ENCODE results near the gene SERAC1.

The SERAC1 gene

GRCh38 chr6:158077676-158078075 is 90.4 kb downstream of the SERAC1 start:
- ATAC-seq (replicated peaks; ENCODE audit: extremely low read depth, poor library complexity, severe bottlenecking) (no peak), DNase-seq (ENCODE audit: low spot score in 2 of 2) (no peak)
- H3K36me3 Mint-ChIP-seq (ENCODE audit: insufficient read depth) = peaks cover 19% of the 10 kb centered on the region
- no peak overlapping the region for H3K4me3 Mint-ChIP-seq
- H3K27me3 Mint-ChIP-seq = no peaks in the 10 kb centered on the region
- H3K9me3 Mint-ChIP-seq = no peaks in the 10 kb centered on the region
- H3K4me1 Mint-ChIP-seq = no peaks in the 10 kb centered on the region
- no peak overlapping the region for H3K27ac Mint-ChIP-seq (ENCODE audit: low read depth)

- Mint-ChIP-seq H3K36me3 (ENCODE audit: insufficient read depth) (peaks cover 17% of the 10 kb centered on the region), H3K4me3 (no peak overlapping the region), H3K27ac (ENCODE audit: low read depth) (no peak overlapping the region), H3K27me3 (no peaks in the 10 kb centered on the region), H3K4me1 (peaks cover 5% of the 10 kb centered on the region), H3K9me3 (no peaks in the 10 kb centered on the region)
- ATAC-seq (replicated peaks; ENCODE audit: extremely low read depth, poor library complexity, severe bottlenecking) (no peak), DNase-seq (ENCODE audit: low spot score in 2 of 2) (no peak)
Observed at GRCh38 chr6:158076548-158076947, 91.5 kb downstream of the SERAC1 start.

- H3K4me3 Mint-ChIP-seq = no peak overlapping the region
- peaks cover 12% of the 10 kb centered on the region for H3K4me1 Mint-ChIP-seq
- H3K9me3 Mint-ChIP-seq = no peaks in the 10 kb centered on the region
- DNase-seq (ENCODE audit: low spot score in 2 of 2) (no peak), ATAC-seq (replicated peaks; ENCODE audit: extremely low read depth, poor library complexity, severe bottlenecking) (no peak)
- H3K36me3 Mint-ChIP-seq (ENCODE audit: insufficient read depth) = peaks cover 13% of the 10 kb centered on the region
- H3K27ac Mint-ChIP-seq (ENCODE audit: low read depth) = no peak overlapping the region
- no peaks in the 10 kb centered on the region for H3K27me3 Mint-ChIP-seq
Observed at GRCh38 chr6:158073776-158074175, 94.3 kb downstream of the SERAC1 start.

- no peaks in the 10 kb centered on the region for H3K9me3 Mint-ChIP-seq
- DNase-seq (ENCODE audit: low spot score in 2 of 2) (peak; percentile 26 to 45), ATAC-seq (replicated peaks; ENCODE audit: extremely low read depth, poor library complexity, severe bottlenecking) (no peak)
- H3K27ac Mint-ChIP-seq (ENCODE audit: low read depth) = no peak overlapping the region
- H3K27me3 Mint-ChIP-seq = no peaks in the 10 kb centered on the region
- H3K36me3 Mint-ChIP-seq (ENCODE audit: insufficient read depth) = peaks cover 9% of the 10 kb centered on the region
- no peak overlapping the region for H3K4me3 Mint-ChIP-seq
- peaks cover 17% of the 10 kb centered on the region for H3K4me1 Mint-ChIP-seq
Observed at GRCh38 chr6:158072083-158072721, 95.9 kb downstream of the SERAC1 start.

GRCh38 chr6:158071121-158072082 is 96.7 kb downstream of the SERAC1 start:
- peaks cover 17% of the 10 kb centered on the region for H3K4me1 Mint-ChIP-seq
- no peak overlapping the region for H3K4me3 Mint-ChIP-seq
- DNase-seq (ENCODE audit: low spot score in 2 of 2) (no peak), ATAC-seq (replicated peaks; ENCODE audit: extremely low read depth, poor library complexity, severe bottlenecking) (no peak)
- no peaks in the 10 kb centered on the region for H3K27me3 Mint-ChIP-seq
- H3K36me3 Mint-ChIP-seq (ENCODE audit: insufficient read depth) = peaks cover 5% of the 10 kb centered on the region
- no peak overlapping the region for H3K27ac Mint-ChIP-seq (ENCODE audit: low read depth)
- no peaks in the 10 kb centered on the region for H3K9me3 Mint-ChIP-seq

- Mint-ChIP-seq H3K9me3 (no peaks in the 10 kb centered on the region), H3K36me3 (ENCODE audit: insufficient read depth) (peaks cover 4% of the 10 kb centered on the region), H3K27me3 (no peaks in the 10 kb centered on the region), H3K4me1 (peaks cover 17% of the 10 kb centered on the region), H3K27ac (ENCODE audit: low read depth) (no peak overlapping the region), H3K4me3 (no peak overlapping the region)
- ATAC-seq (replicated peaks; ENCODE audit: extremely low read depth, poor library complexity, severe bottlenecking) (no peak), DNase-seq (ENCODE audit: low spot score in 2 of 2) (no peak)
Observed at GRCh38 chr6:158070513-158070912, 97.5 kb downstream of the SERAC1 start.

- peaks cover 4% of the 10 kb centered on the region for H3K36me3 Mint-ChIP-seq (ENCODE audit: insufficient read depth)
- ATAC-seq (replicated peaks; ENCODE audit: extremely low read depth, poor library complexity, severe bottlenecking) (no peak), DNase-seq (ENCODE audit: low spot score in 2 of 2) (no peak)
- H3K4me1 Mint-ChIP-seq = peaks cover 17% of the 10 kb centered on the region
- no peaks in the 10 kb centered on the region for H3K27me3 Mint-ChIP-seq
- H3K9me3 Mint-ChIP-seq = no peaks in the 10 kb centered on the region
- H3K27ac Mint-ChIP-seq (ENCODE audit: low read depth) = no peak overlapping the region
- H3K4me3 Mint-ChIP-seq = no peak overlapping the region
Observed at GRCh38 chr6:158069800-158070195, 98.3 kb downstream of the SERAC1 start.

- DNase-seq (ENCODE audit: low spot score in 2 of 2) = no peak
- H3K4me3 Mint-ChIP-seq = no peak overlapping the region
- no peak for ATAC-seq (replicated peaks; ENCODE audit: extremely low read depth, poor library complexity, severe bottlenecking)
- H3K27me3 Mint-ChIP-seq = no peaks in the 10 kb centered on the region
- peaks cover 1% of the 10 kb centered on the region for H3K36me3 Mint-ChIP-seq (ENCODE audit: insufficient read depth)
- H3K4me1 Mint-ChIP-seq = peaks cover 17% of the 10 kb centered on the region
- H3K27ac Mint-ChIP-seq (ENCODE audit: low read depth) = no peak overlapping the region
- H3K9me3 Mint-ChIP-seq = no peaks in the 10 kb centered on the region
Observed at GRCh38 chr6:158068893-158069799, 98.9 kb downstream of the SERAC1 start.

GRCh38 chr6:158068156-158068892 is 99.7 kb downstream of the SERAC1 start:
- peaks cover 4% of the 10 kb centered on the region for H3K36me3 Mint-ChIP-seq (ENCODE audit: insufficient read depth)

GRCh38 chr6:158067436-158068015 is 100.5 kb downstream of the SERAC1 start:
- no peak overlapping the region for H3K4me3 Mint-ChIP-seq
- no peak overlapping the region for H3K27ac Mint-ChIP-seq (ENCODE audit: low read depth)
- DNase-seq (ENCODE audit: low spot score in 2 of 2) (no peak), ATAC-seq (replicated peaks; ENCODE audit: extremely low read depth, poor library complexity, severe bottlenecking) (no peak)
- no peaks in the 10 kb centered on the region for H3K27me3 Mint-ChIP-seq
- H3K4me1 Mint-ChIP-seq = peaks cover 17% of the 10 kb centered on the region
- H3K9me3 Mint-ChIP-seq = no peaks in the 10 kb centered on the region
- H3K36me3 Mint-ChIP-seq (ENCODE audit: insufficient read depth) = peaks cover 6% of the 10 kb centered on the region

More at GRCh38 chr6:158068156-158068892, 99.7 kb downstream of the SERAC1 start:
- DNase-seq (ENCODE audit: low spot score in 2 of 2) = no peak
- H3K4me3 Mint-ChIP-seq = no peak overlapping the region
- no peaks in the 10 kb centered on the region for H3K27me3 Mint-ChIP-seq
- H3K4me1 Mint-ChIP-seq = peaks cover 17% of the 10 kb centered on the region
- no peaks in the 10 kb centered on the region for H3K9me3 Mint-ChIP-seq
- ATAC-seq (replicated peaks; ENCODE audit: extremely low read depth, poor library complexity, severe bottlenecking) = no peak
- H3K27ac Mint-ChIP-seq (ENCODE audit: low read depth) = no peak overlapping the region

- no peaks in the 10 kb centered on the region for H3K9me3 Mint-ChIP-seq
- DNase-seq (ENCODE audit: low spot score in 2 of 2) (no peak), ATAC-seq (replicated peaks; ENCODE audit: extremely low read depth, poor library complexity, severe bottlenecking) (no peak)
- H3K27me3 Mint-ChIP-seq = no peaks in the 10 kb centered on the region
- H3K27ac Mint-ChIP-seq (ENCODE audit: low read depth) = no peak overlapping the region
- peaks cover 6% of the 10 kb centered on the region for H3K36me3 Mint-ChIP-seq (ENCODE audit: insufficient read depth)
- H3K4me1 Mint-ChIP-seq = peaks cover 12% of the 10 kb centered on the region
- no peak overlapping the region for H3K4me3 Mint-ChIP-seq
Observed at GRCh38 chr6:158066136-158066781, 101.8 kb downstream of the SERAC1 start.
